ENCODE measurements around the gene AADACL4. TPM values are rescaled to one million over a fixed set of nuclear protein-coding genes. Genes with fewer than 3 reads are reported as not detected.

AADACL4 gene
- total and polyA plus RNA-seq, 3 donors from 2014 or later, result 0.66 TPM; not detected in 2

- intact Hi-C loops (cut with DNase I; ENCODE audit: low total_unique reads), result loop anchor here (10.0 kb wide), 1 partner anchor 210 kb away; no protein-coding TSS in a partner anchor
- 78 to 81% methylated on average over 7 of the region's 7 CpGs for WGBS, 2 donors
These were observed 29.3 kb upstream of the AADACL4 start for GRCh38 chr1:12614402-12615158.

GRCh38 chr1:12615159-12615864 is 28.6 kb upstream of the AADACL4 start:
- no peaks in the 10 kb centered on the region for H3K36me3 ChIP-seq (ENCODE audit: low read depth, missing control alignments)
- H3K4me1 ChIP-seq, result peaks cover 33% of the 10 kb centered on the region
- H3K27ac ChIP-seq, result peak overlapping the region; percentile 56 to 84
- H3K4me3 ChIP-seq, result peak overlapping the region; percentile 62 to 70
- TF ChIP-seq CTCF (IDR thresholded peaks at IDR 0.05), result no peak
- no peak for TF ChIP-seq POLR2A (IDR thresholded peaks at IDR 0.05)
- WGBS, 2 donors, result 22 to 28% methylated on average over 12 of the region's 12 CpGs
- intact Hi-C loops (cut with DNase I; ENCODE audit: low total_unique reads), result loop anchor here (10.0 kb wide), 1 partner anchor 211 kb away; no protein-coding TSS in a partner anchor
- no peaks in the 10 kb centered on the region for H3K27me3 ChIP-seq
- no peaks in the 10 kb centered on the region for H3K9me3 ChIP-seq
- DNase-seq, result no peak

More at GRCh38 chr1:12614402-12615158, 29.3 kb upstream of the AADACL4 start:
- Histone ChIP-seq H3K4me3 (no peak overlapping the region), H3K9me3 (no peaks in the 10 kb centered on the region), H3K4me1 (peaks cover 27% of the 10 kb centered on the region), H3K27me3 (no peaks in the 10 kb centered on the region), H3K36me3 (ENCODE audit: low read depth, missing control alignments) (no peaks in the 10 kb centered on the region), H3K27ac (no peak overlapping the region)
- TF ChIP-seq POLR2A (IDR thresholded peaks at IDR 0.05) (no peak), CTCF (IDR thresholded peaks at IDR 0.05) (no peak)
- DNase-seq, result no peak

GRCh38 chr1:12615865-12616708 is 27.8 kb upstream of the AADACL4 start:
- Histone ChIP-seq H3K27ac (peak overlapping the region; percentile 56 to 84), H3K27me3 (no peaks in the 10 kb centered on the region), H3K36me3 (ENCODE audit: low read depth, missing control alignments) (no peaks in the 10 kb centered on the region), H3K4me3 (peak overlapping the region; percentile 62 to 70), H3K9me3 (no peaks in the 10 kb centered on the region), H3K4me1 (peaks cover 33% of the 10 kb centered on the region)
- peak; percentile 47 for DNase-seq
- TF ChIP-seq CTCF (IDR thresholded peaks at IDR 0.05) (no peak), POLR2A (IDR thresholded peaks at IDR 0.05) (no peak)
- WGBS, 2 donors, result 6 to 10% methylated on average over 17 of the region's 17 CpGs
- intact Hi-C loops (cut with DNase I; ENCODE audit: low total_unique reads), result loop anchor here (10.0 kb wide), 1 partner anchor 211 kb away; no protein-coding TSS in a partner anchor

- WGBS, 2 donors, result 2 to 3% methylated on average over 12 to 52 of the region's 53 CpGs
- Histone ChIP-seq H3K9me3 (no peaks in the 10 kb centered on the region), H3K36me3 (ENCODE audit: low read depth, missing control alignments) (no peaks in the 10 kb centered on the region), H3K27me3 (no peaks in the 10 kb centered on the region), H3K4me1 (peaks cover 33% of the 10 kb centered on the region), H3K27ac (peak overlapping the region; percentile 56 to 84), H3K4me3 (peak overlapping the region; percentile 62 to 70)
- no peak for TF ChIP-seq POLR2A (IDR thresholded peaks at IDR 0.05)
- TF ChIP-seq CTCF (IDR thresholded peaks at IDR 0.05), result no peak
- peak; percentile 43 for DNase-seq
- intact Hi-C loops (cut with DNase I; ENCODE audit: low total_unique reads), result loop anchor here (10.0 kb wide), 1 partner anchor 212 kb away; no protein-coding TSS in a partner anchor
These were observed 27.0 kb upstream of the AADACL4 start for GRCh38 chr1:12616709-12617373.
